Cardiac septum (tissue), 1 donor: ENCODE results near the gene PLAAT1. TPM values are rescaled to one million over a fixed set of nuclear protein-coding genes. Genes with fewer than 3 reads are reported as not detected.

Experiments used
- DNase-seq: peaks from one replicate; pipeline ENCODE4 v3.0.0-alpha.2; 2020; ENCODE audit warnings: low spot score
- intact Hi-C: fragments of 100-400 bp; cut with DNase I; formaldehyde crosslinking; loops from one replicate; pipeline ENCODE4 v1.14.0; 2022
- total RNA-seq: library from RNA; stranded (reverse); fragmentation: NEBNext Ultra II Directional; extraction: Animal tissue kit (Norgen Biotek cat#: 25700); gene quantifications from one replicate; pipeline ENCODE4 v1.2.1, GENCODE V29; 2021
- donor health status: DM: no; HTN: no; CAD: no.

Gene PLAAT1
- total RNA-seq, 1 donor from 2014 or later: 9.2 TPM

GRCh38 chr3:193243571-193243970 lies 2.5 kb downstream of the PLAAT1 start:
- no peak for DNase-seq
- intact Hi-C loops: loop anchor here (10.0 kb wide), 1 partner anchor 419 kb away; no protein-coding TSS in a partner anchor

GRCh38 chr3:193248848-193249468 lies 7.9 kb downstream of the PLAAT1 start:
- no peak for DNase-seq
- intact Hi-C loops: loop anchor here (10.0 kb wide), 1 partner anchor 424 kb away; no protein-coding TSS in a partner anchor

- DNase-seq: no peak
- intact Hi-C loops: no loop called here
Measured at GRCh38 chr3:193250492-193250891, 9.5 kb downstream of the PLAAT1 start.

- DNase-seq: no peak
- intact Hi-C loops: no loop called here
Measured at GRCh38 chr3:193253986-193254660, 13.1 kb downstream of the PLAAT1 start.

GRCh38 chr3:193261970-193262369 lies 20.9 kb downstream of the PLAAT1 start:
- intact Hi-C loops: no loop called here
- no peak for DNase-seq

- intact Hi-C loops: no loop called here
- DNase-seq: no peak
Measured at GRCh38 chr3:193262707-193263106, 21.7 kb downstream of the PLAAT1 start.

GRCh38 chr3:193269343-193270028 lies 28.5 kb downstream of the PLAAT1 start:
- no peak for DNase-seq
- intact Hi-C loops: no loop called here

- no peak for DNase-seq
- intact Hi-C loops: no loop called here
Measured at GRCh38 chr3:193270451-193270850, 29.4 kb downstream of the PLAAT1 start.

GRCh38 chr3:193271101-193271840 lies 30.2 kb downstream of the PLAAT1 start:
- intact Hi-C loops: no loop called here
- DNase-seq: no peak

- intact Hi-C loops: no loop called here
- DNase-seq: no peak
Measured at GRCh38 chr3:193292386-193292785, 51.4 kb downstream of the PLAAT1 start.

GRCh38 chr3:193295985-193296384 lies 55.0 kb downstream of the PLAAT1 start:
- intact Hi-C loops: no loop called here
- DNase-seq: no peak

- intact Hi-C loops: no loop called here
- no peak for DNase-seq
Measured at GRCh38 chr3:193297421-193297820, 56.4 kb downstream of the PLAAT1 start.

- intact Hi-C loops: no loop called here
- DNase-seq: no peak
Measured at GRCh38 chr3:193301433-193301832, 60.4 kb downstream of the PLAAT1 start.

GRCh38 chr3:193305356-193305755 lies 64.3 kb downstream of the PLAAT1 start:
- no peak for DNase-seq
- intact Hi-C loops: no loop called here

- DNase-seq: no peak
Measured at GRCh38 chr3:193310914-193311723, 70.1 kb downstream of the PLAAT1 start.

GRCh38 chr3:193313061-193313958 lies 72.3 kb downstream of the PLAAT1 start:
- no peak for DNase-seq
- intact Hi-C loops: no loop called here

More at GRCh38 chr3:193310914-193311723, 70.1 kb downstream of the PLAAT1 start:
- intact Hi-C loops: no loop called here

GRCh38 chr3:193314161-193314560 lies 73.1 kb downstream of the PLAAT1 start:
- intact Hi-C loops: no loop called here
- DNase-seq: no peak

GRCh38 chr3:193317682-193318300 lies 76.8 kb downstream of the PLAAT1 start:
- DNase-seq: no peak
- intact Hi-C loops: no loop called here
